Breast epithelium (tissue), 4 donors: ENCODE results near the gene IL15. TPM values are rescaled to one million over a fixed set of nuclear protein-coding genes. Genes with fewer than 3 reads are reported as not detected.
"Not testable (repeated sequence)": the region's sequence is repeated elsewhere in the genome, so short reads cannot be mapped to it uniquely, and the experiment has no call there.

ENCODE experiments used
- DNase-seq, 2 donors: peaks; one replicate each; pipeline ENCODE4 v3.0.0-alpha.2; 2019; ENCODE audit warnings: low spot score in 2 of 2
- H3K27ac ChIP-seq, 2 donors: fragments of 200-600 bp; sonication (generic) in 1 of 2; one replicate each; pipeline ENCODE4 v1.5.1; 2016 to 2019; ENCODE audit warnings: mild to moderate bottlenecking in 1 of 2
- H3K27me3 ChIP-seq, 2 donors: fragments of 200-600 bp; sonication (generic) in 1 of 2; one replicate each; pipeline versions ENCODE4 v1.5.1 to v1.6.0; 2017 to 2019; ENCODE audit warnings: control low read depth in 1 of 2, mild to moderate bottlenecking in 1 of 2
- H3K36me3 ChIP-seq: fragments of 200-600 bp; one replicate; pipeline ENCODE4 v1.5.1; 2019
- H3K4me1 ChIP-seq, 2 donors: fragments of 200-600 bp; sonication (generic); one replicate each; pipeline ENCODE4 v1.5.1; 2016 to 2019; ENCODE audit warnings: control low read depth in 1 of 2
- H3K4me3 ChIP-seq, 3 donors: fragments of 200-600 bp; sonication (generic); 1 replicate in 2 of 3; 2 replicates in 1 of 3; pipeline ENCODE4 v1.5.1; 2016 to 2019; ENCODE audit warnings: mild to moderate bottlenecking in 3 of 3, moderate library complexity in 2 of 3
- H3K9me3 ChIP-seq, 2 donors: fragments of 200-600 bp; sonication (generic) in 1 of 2; one replicate each; pipeline ENCODE4 v1.5.1; 2016 to 2019; ENCODE audit warnings: control low read depth in 1 of 2
- POLR2A ChIP-seq: fragments of 450-650 bp; IDR thresholded peaks from one replicate; pipeline ENCODE4 v1.6.1; 2016; ENCODE audit warnings: antibody characterized with exemption, mild to moderate bottlenecking, moderate library complexity
- POLR2AphosphoS5 ChIP-seq, 3 donors: sonication (generic); formaldehyde crosslinking; IDR thresholded peaks; one replicate each; pipeline ENCODE4 v1.6.1; 2017; ENCODE audit warnings: antibody characterized with exemption in 3 of 3
- intact Hi-C: fragments of 100-400 bp; cut with DNase I; formaldehyde crosslinking; loops from one replicate; pipeline ENCODE4 v1.15.1; 2023; ENCODE audit warnings: low total_unique reads
- total RNA-seq, 3 donors: library from RNA; depleted of rRNA; stranded (reverse); fragments of >200 nt; gene quantifications; one replicate each; pipeline ENCODE4 v1.1.0, GENCODE V29; 2016
- TF ChIP-seq, protein P1 (sequence below), 3 donors: fragments of 450-650 bp; IDR thresholded peaks; one replicate each; pipeline ENCODE4 v1.5.1; 2016 to 2017; ENCODE audit warnings: antibody characterized with exemption in 3 of 3, mild to moderate bottlenecking in 3 of 3, moderate library complexity in 3 of 3

IL15 gene, protein sequence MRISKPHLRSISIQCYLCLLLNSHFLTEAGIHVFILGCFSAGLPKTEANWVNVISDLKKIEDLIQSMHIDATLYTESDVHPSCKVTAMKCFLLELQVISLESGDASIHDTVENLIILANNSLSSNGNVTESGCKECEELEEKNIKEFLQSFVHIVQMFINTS
- total RNA-seq: 1 to 10 TPM; 4.0 to 5.6 (median 5.1) TPM

DNA sequence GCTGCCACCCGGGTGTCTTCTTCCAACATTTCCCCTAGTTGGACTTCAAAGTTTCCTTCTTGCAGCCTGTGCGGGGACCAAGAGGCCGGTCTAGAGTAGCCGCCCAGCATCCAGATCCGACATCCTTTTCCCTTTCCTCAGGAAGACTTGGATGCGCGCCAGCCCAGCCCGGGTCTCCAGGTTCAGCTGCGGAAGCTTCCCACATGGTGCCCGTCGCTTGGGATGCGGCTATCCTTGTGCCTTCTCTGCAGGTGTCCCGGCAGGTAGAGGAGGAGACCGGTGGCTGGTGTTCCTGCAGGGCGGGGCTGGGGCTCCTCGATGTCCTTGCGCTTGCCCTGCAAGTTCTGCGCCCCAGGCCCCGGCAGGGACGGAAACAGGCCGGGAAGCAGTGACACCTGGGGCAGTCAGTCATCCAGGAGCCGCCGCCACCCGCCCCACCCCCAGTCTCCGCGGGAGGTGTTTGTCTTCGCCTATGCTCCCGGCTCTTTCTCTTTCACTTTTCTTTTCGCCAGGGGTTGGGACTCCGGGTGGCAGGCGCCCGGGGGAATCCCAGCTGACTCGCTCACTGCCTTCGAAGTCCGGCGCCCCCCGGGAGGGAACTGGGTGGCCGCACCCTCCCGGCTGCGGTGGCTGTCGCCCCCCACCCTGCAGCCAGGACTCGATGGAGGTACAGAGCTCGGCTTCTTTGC is at the start of gene IL15:
TSS of gene IL15 (plus strand) at position 502 of the 689 bp plus-strand sequence. CDS start 82,882 bp downstream, outside the sequence.
- peak within 1 kb of the TSS; percentile 86 to 94 (median 92) for H3K4me3 ChIP-seq
- no peaks in the 10 kb centered on the region for H3K27me3 ChIP-seq
- peak; percentile 27 to 62 for DNase-seq
- H3K36me3 ChIP-seq: no peaks in the 10 kb centered on the region
- intact Hi-C loops: no loop called here
- peak within 1 kb of the TSS; percentile 78 to 87 for H3K27ac ChIP-seq
- TF ChIP-seq, protein P1, sequence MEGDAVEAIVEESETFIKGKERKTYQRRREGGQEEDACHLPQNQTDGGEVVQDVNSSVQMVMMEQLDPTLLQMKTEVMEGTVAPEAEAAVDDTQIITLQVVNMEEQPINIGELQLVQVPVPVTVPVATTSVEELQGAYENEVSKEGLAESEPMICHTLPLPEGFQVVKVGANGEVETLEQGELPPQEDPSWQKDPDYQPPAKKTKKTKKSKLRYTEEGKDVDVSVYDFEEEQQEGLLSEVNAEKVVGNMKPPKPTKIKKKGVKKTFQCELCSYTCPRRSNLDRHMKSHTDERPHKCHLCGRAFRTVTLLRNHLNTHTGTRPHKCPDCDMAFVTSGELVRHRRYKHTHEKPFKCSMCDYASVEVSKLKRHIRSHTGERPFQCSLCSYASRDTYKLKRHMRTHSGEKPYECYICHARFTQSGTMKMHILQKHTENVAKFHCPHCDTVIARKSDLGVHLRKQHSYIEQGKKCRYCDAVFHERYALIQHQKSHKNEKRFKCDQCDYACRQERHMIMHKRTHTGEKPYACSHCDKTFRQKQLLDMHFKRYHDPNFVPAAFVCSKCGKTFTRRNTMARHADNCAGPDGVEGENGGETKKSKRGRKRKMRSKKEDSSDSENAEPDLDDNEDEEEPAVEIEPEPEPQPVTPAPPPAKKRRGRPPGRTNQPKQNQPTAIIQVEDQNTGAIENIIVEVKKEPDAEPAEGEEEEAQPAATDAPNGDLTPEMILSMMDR (IDR thresholded peaks at IDR 0.05): no peak
- no peak for TF ChIP-seq POLR2AphosphoS5 (IDR thresholded peaks at IDR 0.05)
- TF ChIP-seq POLR2A: no peak
- H3K4me1 ChIP-seq: no peaks in the 10 kb centered on the region
- no peaks in the 10 kb centered on the region for H3K9me3 ChIP-seq

DNA sequence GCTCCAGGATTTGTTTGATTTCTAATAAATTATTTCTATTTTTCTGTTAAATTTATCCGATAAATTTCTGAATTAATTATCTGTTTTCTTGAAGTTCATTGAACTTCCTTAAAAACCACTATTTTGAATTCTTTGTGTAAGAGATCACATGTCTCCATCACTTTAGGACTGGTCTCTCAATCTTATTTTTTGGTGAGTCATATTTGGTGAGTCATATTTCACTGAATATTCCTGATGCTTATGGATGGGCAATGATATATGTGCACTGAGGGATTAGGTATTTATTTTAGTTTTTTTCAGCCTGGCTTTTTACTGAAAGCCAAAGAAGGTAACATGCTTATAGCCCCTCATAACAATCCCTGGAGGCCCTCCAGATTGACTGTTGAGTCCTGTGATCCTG is 48.5 kb upstream of the IL15 start:
- TF ChIP-seq POLR2AphosphoS5 (IDR thresholded peaks at IDR 0.05) (no peak), POLR2A (no peak)
- TF ChIP-seq, protein P1 (IDR thresholded peaks at IDR 0.05): no peak
- Histone ChIP-seq H3K27ac (no peak overlapping the region), H3K4me3 (no peak overlapping the region), H3K36me3 (peaks cover 6% of the 10 kb centered on the region), H3K27me3 (no peaks in the 10 kb centered on the region), H3K4me1 (no peaks in the 10 kb centered on the region), H3K9me3 (peaks cover 0 to 9% of the 10 kb centered on the region in 2 donors)
- DNase-seq: no peak
- intact Hi-C loops: no loop called here

DNA sequence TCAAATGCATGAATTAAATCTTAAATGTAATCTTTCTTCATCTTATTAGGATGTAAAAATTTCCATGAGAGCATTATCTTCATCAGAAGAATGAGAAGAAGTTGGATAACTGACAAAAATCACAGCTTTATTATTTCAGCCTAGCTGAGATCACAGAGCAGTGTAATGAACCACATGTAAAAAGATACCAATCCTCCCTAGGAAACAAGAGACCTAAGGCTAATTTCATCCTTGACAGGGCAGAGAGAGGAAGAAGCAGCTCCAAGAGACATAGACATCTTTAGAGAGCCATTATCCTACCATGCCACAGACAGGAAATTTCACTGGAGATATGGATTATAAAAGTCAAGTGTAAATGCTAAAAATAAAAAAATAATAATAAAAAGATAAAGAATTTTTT is 40.9 kb upstream of the IL15 start:
- intact Hi-C loops: no loop called here
- Histone ChIP-seq H3K27ac (no peak overlapping the region), H3K4me3 (no peak overlapping the region), H3K27me3 (no peaks in the 10 kb centered on the region), H3K9me3 (peaks cover 0 to 9% of the 10 kb centered on the region in 2 donors), H3K36me3 (no peaks in the 10 kb centered on the region), H3K4me1 (no peaks in the 10 kb centered on the region)
- no peak for TF ChIP-seq POLR2AphosphoS5 (IDR thresholded peaks at IDR 0.05)
- TF ChIP-seq POLR2A: no peak
- TF ChIP-seq, protein P1 (IDR thresholded peaks at IDR 0.05): no peak
- DNase-seq: no peak

DNA sequence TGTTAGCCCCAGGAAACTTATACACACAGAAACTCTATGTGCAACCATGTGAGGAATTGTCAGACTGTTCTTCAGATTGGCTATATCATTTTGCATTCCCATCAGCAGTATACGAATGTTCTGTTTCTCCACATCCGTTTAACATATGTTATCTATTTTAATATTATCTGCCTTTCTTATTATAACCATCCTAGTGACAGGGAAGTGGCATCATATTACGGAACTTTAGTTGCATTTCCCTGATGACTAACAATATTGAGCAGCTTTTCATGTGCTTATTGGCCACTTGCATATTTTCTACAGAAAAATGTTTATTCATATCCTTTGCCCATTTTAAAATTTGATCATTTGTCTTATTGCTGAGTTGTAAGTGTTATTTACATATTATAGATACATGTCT is 36.5 kb upstream of the IL15 start:
- Histone ChIP-seq H3K4me3 (no peak overlapping the region), H3K36me3 (no peaks in the 10 kb centered on the region), H3K27ac (no peak overlapping the region), H3K4me1 (no peaks in the 10 kb centered on the region), H3K27me3 (no peaks in the 10 kb centered on the region), H3K9me3 (no peaks in the 10 kb centered on the region)
- no peak for DNase-seq
- intact Hi-C loops: no loop called here
- TF ChIP-seq POLR2AphosphoS5 (IDR thresholded peaks at IDR 0.05): no peak
- TF ChIP-seq, protein P1 (IDR thresholded peaks at IDR 0.05): no peak
- no peak for TF ChIP-seq POLR2A

DNA sequence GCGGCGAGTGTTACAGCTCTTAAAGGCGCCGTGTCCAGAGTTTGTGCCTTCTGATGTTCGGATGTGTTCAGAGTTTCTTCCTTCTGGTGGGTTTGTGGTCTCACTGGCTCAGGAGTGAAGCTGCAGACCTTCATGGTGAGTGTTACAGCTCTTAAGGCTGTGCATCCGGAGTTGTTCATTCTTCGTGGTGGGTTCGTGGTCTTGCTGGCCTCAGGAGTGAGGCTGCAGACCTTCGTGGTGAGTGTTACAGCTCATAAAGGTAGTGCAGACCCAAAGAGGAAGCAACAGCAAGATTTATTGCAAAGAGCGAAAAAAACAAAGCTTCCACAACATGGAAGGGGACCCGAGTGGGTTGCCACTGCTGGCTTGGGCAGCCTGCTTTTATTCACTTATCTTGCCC is 31.7 kb upstream of the IL15 start:
- DNase-seq, H3K27me3 ChIP-seq, H3K27ac ChIP-seq, H3K4me3 ChIP-seq, intact Hi-C loops, H3K4me1 ChIP-seq, H3K36me3 ChIP-seq, H3K9me3 ChIP-seq: not testable (repeated sequence)
